Neutrophil (primary cell): ENCODE results near the gene ANKRD39.
"Not testable (repeated sequence)": the region's sequence is repeated elsewhere in the genome, so short reads cannot be mapped to it uniquely, and the experiment has no call there.

ENCODE experiments used
- H3K27ac ChIP-seq: fragments of 200-600 bp; sonication (generic); 2 replicates; pipeline ENCODE4 v1.5.1; 2016; ENCODE audit warnings: mild to moderate bottlenecking, moderate library complexity
- H3K27me3 ChIP-seq: fragments of 200-600 bp; sonication (generic); 2 replicates; pipeline ENCODE4 v1.6.0; 2016; ENCODE audit warnings: mild to moderate bottlenecking
- H3K36me3 ChIP-seq: fragments of 200-600 bp; sonication (generic); 2 replicates; pipeline ENCODE4 v1.5.1; 2017
- H3K4me1 ChIP-seq, 2 experiments: fragments of 200-600 bp in 1 of 2; sonication (generic) in 1 of 2; 1 replicate in 1 of 2; 2 replicates in 1 of 2; pipeline versions ENCODE4 v1.5.1 to v1.6.1; 2013 to 2016; ENCODE audit warnings: low read depth in 1 of 2, low read length in 1 of 2, mild to moderate bottlenecking in 1 of 2, moderate library complexity in 1 of 2; ENCODE audit not compliant: control insufficient read depth in 1 of 2, insufficient read depth in 1 of 2
- H3K4me3 ChIP-seq, 2 experiments: fragments of 200-600 bp in 1 of 2; sonication (generic) in 1 of 2; 1 replicate in 1 of 2; 2 replicates in 1 of 2; pipeline ENCODE4 v1.5.1; 2013 to 2016; ENCODE audit warnings: low read depth in 1 of 2, low read length in 1 of 2, mild to moderate bottlenecking in 1 of 2, moderate library complexity in 1 of 2
- H3K9me3 ChIP-seq: fragments of 200-600 bp; sonication (generic); 2 replicates; pipeline ENCODE4 v1.5.1; 2016
- TF ChIP-seq, protein P1 (sequence below): fragments of 200-600 bp; sonication (generic); IDR thresholded peaks from 2 replicates; pipeline ENCODE4 v1.5.1; 2016; ENCODE audit warnings: antibody characterized with exemption

The ANKRD39 gene

DNA sequence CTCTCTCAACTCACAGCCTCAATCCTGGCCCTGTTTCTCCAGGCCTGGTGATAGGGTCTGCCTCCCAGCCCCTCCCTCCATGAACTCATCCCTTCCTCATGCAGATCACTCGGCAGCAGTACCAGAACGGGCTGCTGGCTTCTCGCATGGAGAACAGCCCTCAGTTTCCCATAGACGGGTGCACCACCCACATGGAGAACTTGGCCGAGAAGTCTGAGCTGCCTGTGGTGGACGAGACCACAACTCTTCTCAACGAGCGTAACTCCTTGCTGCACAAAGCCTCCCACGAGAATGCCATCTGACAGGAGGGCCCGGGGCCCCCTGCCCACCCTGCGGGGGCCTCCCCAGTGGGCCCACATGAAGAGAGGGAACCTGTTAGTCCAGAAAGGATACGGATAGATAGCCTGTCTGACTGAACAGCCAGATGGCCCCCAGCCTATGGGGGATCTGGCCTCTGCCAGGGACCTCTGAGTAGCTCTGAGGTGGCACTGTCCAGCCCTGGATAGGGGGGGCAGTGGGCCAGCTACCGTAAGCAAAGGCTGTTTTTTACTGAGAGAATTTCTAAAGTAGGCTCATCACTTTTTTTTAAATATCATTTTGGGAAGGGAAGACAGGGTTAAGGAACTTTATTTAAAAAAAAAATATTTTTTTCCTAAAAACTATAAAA, 48.5 kb downstream of the ANKRD39 start:
- Histone ChIP-seq H3K9me3 (no peaks in the 10 kb centered on the region), H3K4me1 (no peaks in the 10 kb centered on the region), H3K27me3 (no peaks in the 10 kb centered on the region), H3K4me3 (no peak overlapping the region), H3K27ac (no peak overlapping the region), H3K36me3 (no peaks in the 10 kb centered on the region)
- TF ChIP-seq, protein P1, sequence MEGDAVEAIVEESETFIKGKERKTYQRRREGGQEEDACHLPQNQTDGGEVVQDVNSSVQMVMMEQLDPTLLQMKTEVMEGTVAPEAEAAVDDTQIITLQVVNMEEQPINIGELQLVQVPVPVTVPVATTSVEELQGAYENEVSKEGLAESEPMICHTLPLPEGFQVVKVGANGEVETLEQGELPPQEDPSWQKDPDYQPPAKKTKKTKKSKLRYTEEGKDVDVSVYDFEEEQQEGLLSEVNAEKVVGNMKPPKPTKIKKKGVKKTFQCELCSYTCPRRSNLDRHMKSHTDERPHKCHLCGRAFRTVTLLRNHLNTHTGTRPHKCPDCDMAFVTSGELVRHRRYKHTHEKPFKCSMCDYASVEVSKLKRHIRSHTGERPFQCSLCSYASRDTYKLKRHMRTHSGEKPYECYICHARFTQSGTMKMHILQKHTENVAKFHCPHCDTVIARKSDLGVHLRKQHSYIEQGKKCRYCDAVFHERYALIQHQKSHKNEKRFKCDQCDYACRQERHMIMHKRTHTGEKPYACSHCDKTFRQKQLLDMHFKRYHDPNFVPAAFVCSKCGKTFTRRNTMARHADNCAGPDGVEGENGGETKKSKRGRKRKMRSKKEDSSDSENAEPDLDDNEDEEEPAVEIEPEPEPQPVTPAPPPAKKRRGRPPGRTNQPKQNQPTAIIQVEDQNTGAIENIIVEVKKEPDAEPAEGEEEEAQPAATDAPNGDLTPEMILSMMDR, result no peak

DNA sequence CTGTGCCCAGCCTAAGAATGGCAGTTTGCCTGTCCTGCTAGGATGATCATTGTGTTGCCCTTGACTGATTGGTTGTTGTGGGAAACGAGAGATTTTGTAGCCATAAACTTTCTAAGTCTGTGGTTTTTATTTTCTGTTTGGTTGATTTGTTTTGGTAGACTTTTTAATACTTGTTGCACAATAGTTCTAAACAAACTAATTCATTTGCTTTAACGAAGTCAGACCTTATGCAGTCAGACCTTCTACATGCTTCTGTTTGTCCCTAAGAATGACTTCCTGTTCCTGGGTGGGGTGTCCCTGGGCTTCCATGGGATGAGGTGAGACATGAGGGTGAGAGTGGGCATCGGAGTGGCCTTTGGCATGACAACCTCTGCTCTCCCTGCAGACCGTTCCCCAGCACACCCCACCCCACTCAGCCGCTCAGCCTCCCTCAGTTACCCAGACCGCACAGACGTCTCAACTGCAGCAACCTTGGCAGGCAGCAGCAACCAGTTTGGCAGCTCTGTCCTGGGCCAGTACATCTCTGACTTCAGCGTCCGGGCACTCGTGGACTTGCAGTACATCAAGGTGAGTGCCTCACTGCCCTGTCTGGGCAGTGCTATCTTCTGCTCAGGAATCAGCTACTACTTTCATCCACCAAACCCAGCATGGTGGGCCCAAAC, 49.5 kb downstream of the ANKRD39 start:
- TF ChIP-seq, protein P1, result no peak
- Histone ChIP-seq H3K9me3 (no peaks in the 10 kb centered on the region), H3K27ac (no peak overlapping the region), H3K4me1 (no peaks in the 10 kb centered on the region), H3K36me3 (no peaks in the 10 kb centered on the region), H3K27me3 (no peaks in the 10 kb centered on the region), H3K4me3 (no peak overlapping the region)

- H3K4me3 ChIP-seq, result no peak overlapping the region
- TF ChIP-seq, protein P1, result no peak
These were observed 50.7 kb downstream of the ANKRD39 start for GRCh38 chr2:96807127-96807471.

DNA sequence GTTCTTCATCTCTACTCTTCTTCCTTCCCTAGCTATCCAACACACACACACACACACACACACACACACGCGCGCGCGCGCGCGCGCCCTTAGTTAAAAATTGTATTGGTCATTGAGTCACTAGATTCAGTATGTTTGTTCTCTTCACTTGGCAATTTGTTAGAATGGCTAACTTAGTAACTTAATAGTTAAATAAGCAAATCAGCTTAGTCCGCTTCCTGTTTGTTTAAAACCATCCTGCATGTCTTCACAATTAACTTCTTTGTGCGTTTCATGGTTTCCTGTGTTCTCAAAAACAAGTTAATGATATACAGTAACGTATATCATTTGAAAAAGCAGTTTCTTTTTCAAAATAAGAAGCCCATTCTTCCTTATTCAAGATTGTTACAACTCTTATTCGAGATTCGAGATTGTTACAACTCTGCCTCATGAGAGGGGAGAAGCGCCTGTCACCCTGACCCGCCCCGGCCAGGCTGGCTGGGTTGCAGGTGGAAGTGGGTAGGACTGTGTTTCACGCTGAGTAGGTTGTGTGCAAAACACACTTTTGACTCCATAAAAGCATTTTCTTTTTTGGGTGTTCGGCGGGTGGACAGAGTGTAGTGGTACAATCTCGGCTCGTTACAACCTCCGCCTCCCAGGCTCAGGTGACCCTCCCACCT, 51.2 kb downstream of the ANKRD39 start:
- Histone ChIP-seq H3K36me3 (no peaks in the 10 kb centered on the region), H3K27ac (no peak overlapping the region), H3K4me3 (no peak overlapping the region), H3K4me1 (no peaks in the 10 kb centered on the region), H3K27me3 (no peaks in the 10 kb centered on the region), H3K9me3 (no peaks in the 10 kb centered on the region)
- TF ChIP-seq, protein P1, result no peak

More at GRCh38 chr2:96807127-96807471, 50.7 kb downstream of the ANKRD39 start:
- no peaks in the 10 kb centered on the region for H3K9me3 ChIP-seq
- no peaks in the 10 kb centered on the region for H3K36me3 ChIP-seq
- no peaks in the 10 kb centered on the region for H3K4me1 ChIP-seq
- H3K27me3 ChIP-seq, result no peaks in the 10 kb centered on the region
- no peak overlapping the region for H3K27ac ChIP-seq

DNA sequence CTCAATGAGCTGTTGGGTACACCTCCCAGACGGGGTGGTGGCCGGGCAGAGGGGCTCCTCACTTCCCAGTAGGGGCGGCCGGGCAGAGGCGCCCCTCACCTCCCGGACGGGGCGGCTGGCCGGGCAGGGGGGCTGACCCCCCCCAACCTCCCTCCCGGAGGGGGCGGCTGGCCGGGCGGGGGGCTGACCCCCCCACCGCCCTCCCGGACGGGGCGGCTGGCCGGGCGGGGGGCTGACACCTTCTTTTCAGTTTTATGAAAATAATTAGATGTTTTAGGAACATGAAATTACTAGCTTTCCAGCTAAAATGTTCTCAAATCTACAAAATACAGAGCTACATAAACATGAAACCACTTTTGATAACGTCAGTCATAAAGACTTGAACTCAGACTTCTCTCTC, 51.9 kb downstream of the ANKRD39 start:
- H3K4me3 ChIP-seq, H3K36me3 ChIP-seq, H3K4me1 ChIP-seq, H3K27ac ChIP-seq, H3K27me3 ChIP-seq, H3K9me3 ChIP-seq: not testable (repeated sequence)

DNA sequence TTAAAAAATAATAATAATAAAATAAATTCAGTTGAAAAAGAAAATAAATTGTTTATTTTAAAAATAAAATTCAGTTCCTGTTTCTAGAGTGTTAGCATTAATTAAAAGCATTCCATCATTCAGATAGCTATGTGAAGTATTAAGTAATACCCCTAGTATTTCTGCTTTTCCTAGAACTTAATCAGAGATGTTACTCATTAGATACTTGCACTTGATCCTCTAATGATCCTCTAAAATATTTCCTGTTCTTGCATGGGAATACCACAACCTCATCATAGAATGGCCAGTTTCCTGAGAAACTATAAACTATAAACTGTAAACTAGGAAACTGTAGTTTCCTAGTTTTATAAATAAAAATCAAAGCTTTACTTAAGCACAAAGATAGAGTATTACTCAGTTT, 52.8 kb downstream of the ANKRD39 start:
- Histone ChIP-seq H3K4me1 (peaks cover 3 to 8% of the 10 kb centered on the region in 2 experiments), H3K4me3 (no peak overlapping the region), H3K9me3 (no peaks in the 10 kb centered on the region), H3K27me3 (no peaks in the 10 kb centered on the region), H3K27ac (no peak overlapping the region), H3K36me3 (no peaks in the 10 kb centered on the region)
- TF ChIP-seq, protein P1, result no peak
